Measurements from ENCODE around the gene NDNF.

Gene NDNF

DNA sequence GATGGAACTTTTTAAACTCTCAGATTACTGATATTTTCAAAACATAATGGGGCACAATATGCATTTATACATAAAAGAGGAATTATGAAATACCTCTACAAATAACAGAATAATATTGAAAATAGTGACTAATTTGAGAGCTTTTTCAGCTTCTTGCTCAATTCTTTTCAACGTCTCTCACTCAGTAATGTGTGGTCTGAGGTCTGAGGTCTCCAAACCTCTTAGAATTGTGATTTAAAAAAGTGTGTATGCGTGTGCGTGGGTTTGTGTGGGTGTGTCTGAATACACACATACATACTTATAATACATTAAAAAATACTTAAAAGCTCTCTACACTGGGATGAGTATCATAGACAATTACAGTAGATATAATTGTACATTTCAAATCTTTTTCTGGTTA is 7.9 kb downstream of the NDNF start:
- no peak for DNase-seq (ENCODE audit: low read depth)
- TF ChIP-seq, protein P1, sequence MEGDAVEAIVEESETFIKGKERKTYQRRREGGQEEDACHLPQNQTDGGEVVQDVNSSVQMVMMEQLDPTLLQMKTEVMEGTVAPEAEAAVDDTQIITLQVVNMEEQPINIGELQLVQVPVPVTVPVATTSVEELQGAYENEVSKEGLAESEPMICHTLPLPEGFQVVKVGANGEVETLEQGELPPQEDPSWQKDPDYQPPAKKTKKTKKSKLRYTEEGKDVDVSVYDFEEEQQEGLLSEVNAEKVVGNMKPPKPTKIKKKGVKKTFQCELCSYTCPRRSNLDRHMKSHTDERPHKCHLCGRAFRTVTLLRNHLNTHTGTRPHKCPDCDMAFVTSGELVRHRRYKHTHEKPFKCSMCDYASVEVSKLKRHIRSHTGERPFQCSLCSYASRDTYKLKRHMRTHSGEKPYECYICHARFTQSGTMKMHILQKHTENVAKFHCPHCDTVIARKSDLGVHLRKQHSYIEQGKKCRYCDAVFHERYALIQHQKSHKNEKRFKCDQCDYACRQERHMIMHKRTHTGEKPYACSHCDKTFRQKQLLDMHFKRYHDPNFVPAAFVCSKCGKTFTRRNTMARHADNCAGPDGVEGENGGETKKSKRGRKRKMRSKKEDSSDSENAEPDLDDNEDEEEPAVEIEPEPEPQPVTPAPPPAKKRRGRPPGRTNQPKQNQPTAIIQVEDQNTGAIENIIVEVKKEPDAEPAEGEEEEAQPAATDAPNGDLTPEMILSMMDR (conservative IDR thresholded peaks at IDR 0.05; ENCODE audit: control insufficient read depth, insufficient read depth, low read depth, low read length) = no peak
- H3K4me3 ChIP-seq (ENCODE audit: control insufficient read depth, low read depth, low read length) = no peak overlapping the region

DNA sequence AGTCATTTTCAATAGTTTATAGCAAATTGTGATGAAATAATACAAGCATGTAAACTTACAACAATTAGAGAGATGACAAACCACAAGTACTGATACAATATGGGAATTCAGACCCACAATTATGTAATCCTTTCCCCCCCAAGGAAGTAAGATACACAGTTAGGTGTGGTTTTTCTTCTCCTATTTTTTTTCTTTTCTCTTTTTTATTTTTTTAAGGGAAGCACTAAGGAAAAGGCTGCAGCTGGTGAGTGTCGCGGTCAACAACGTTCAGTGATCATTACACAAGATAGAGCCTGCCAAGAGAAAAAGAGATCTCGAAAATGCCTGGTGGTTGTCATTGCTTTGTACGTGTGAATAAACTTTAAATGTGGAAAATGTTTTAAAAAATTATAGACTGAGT is 9.8 kb downstream of the NDNF start:
- TF ChIP-seq, protein P1 (conservative IDR thresholded peaks at IDR 0.05; ENCODE audit: control insufficient read depth, insufficient read depth, low read depth, low read length) = no peak
- DNase-seq (ENCODE audit: low read depth) = no peak
- no peak overlapping the region for H3K4me3 ChIP-seq (ENCODE audit: control insufficient read depth, low read depth, low read length)

DNA sequence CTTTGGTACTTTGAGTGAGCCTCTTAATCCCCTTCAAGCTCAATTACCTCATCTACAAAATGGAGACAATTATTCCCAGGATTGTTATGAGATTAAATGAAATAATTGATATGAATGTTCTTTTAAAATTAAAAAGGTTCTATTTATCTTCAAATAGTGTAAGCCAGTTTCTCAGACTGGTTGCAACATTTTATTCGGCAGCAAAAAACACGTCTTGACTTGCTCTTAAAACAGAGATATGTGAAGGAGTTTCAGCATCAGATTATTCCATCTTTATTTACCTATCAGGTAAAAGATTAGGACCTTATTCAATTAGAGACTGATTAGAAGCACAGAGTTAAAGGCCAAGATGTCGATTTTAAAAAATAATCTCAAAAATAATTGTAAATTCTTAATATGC is 10.5 kb downstream of the NDNF start:
- no peak overlapping the region for H3K4me3 ChIP-seq (ENCODE audit: control insufficient read depth, low read depth, low read length)
- TF ChIP-seq, protein P1 (conservative IDR thresholded peaks at IDR 0.05; ENCODE audit: control insufficient read depth, insufficient read depth, low read depth, low read length) = no peak
- no peak for DNase-seq (ENCODE audit: low read depth)

DNA sequence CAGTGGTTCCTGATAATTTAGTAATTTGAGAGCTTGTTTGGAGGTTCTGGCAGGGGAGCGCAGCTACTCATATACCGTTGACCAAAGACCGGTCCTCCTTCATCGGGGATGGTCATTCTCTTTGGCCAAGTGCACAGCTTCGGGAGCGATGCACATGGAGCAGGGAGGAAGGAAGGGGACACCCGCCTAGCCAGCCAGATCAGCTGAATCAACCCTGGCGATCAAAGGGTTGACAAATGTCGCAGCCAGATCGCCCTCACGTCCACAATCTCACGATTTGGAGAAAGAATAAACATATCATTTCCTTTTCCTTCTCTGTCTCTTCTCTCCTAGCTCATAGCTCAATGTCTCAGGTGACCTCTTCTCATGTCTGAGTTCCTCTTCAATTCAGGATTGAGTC is 11.1 kb downstream of the NDNF start:
- no peak overlapping the region for H3K4me3 ChIP-seq (ENCODE audit: control insufficient read depth, low read depth, low read length)
- TF ChIP-seq, protein P1 (conservative IDR thresholded peaks at IDR 0.05; ENCODE audit: control insufficient read depth, insufficient read depth, low read depth, low read length) = no peak
- DNase-seq (ENCODE audit: low read depth) = no peak

DNA sequence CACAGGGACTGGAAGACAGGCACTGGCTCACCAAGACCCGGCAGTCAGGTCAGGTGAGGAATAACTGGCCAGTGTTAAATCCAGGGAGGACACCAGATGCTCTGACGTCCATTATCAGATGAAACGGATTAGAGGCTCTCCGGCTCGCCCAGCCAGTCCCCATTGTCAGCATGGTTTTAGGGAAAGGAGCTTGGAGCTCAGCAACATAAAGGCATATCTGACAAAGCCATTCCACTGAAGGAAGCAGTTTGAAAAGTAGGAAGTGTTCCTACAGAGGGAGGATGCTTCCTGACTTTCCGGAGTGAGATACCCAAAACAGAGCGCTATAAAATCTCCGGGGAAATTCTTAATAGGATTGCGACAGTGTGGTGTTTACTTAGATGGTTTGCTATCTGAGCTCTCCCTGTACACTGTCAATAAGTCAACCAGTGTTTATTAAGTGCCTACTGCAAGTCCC is 14.8 kb downstream of the NDNF start:
- no peak overlapping the region for H3K4me3 ChIP-seq (ENCODE audit: control insufficient read depth, low read depth, low read length)
- no peak for DNase-seq (ENCODE audit: low read depth)
- TF ChIP-seq, protein P1 (conservative IDR thresholded peaks at IDR 0.05; ENCODE audit: control insufficient read depth, insufficient read depth, low read depth, low read length) = no peak

DNA sequence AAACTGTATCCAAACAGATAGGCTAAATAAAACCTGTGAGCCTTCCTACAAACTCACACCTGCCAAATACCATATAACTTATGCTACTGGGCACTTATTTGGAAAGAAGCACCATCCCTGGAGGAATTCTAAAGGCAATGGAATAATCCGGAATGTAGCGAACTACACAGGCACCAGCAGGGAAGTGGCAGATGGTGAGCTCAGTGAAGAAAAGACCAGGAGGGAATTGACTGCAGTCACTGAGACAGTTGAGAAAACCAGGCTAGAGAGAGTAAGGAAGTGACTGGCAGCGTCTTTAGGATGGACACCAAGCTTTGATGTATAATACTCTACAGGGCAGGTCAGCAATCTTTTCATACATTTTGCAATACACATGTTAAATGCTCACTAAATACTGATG is 16.3 kb downstream of the NDNF start:
- TF ChIP-seq, protein P1 (conservative IDR thresholded peaks at IDR 0.05; ENCODE audit: control insufficient read depth, insufficient read depth, low read depth, low read length) = no peak
- no peak for DNase-seq (ENCODE audit: low read depth)
- no peak overlapping the region for H3K4me3 ChIP-seq (ENCODE audit: control insufficient read depth, low read depth, low read length)

DNA sequence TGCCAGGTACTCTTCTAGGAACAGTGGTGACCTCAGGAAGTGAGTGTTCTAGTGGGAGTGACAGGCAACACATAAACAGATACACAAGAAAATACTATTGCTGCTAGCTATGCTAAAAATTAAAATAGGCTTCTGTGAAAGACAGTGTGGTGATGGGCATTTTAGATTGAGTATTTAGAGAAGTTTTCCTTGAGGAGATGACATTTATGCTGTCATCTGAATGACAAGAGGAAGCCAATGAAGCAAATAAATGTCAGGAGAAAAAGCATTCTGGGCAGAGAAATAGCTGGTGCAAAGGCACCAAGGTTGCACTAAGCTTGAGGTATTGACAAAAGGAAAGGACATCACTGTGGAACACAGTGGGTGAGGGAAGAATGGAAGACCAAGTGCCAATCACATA is 18.0 kb downstream of the NDNF start:
- TF ChIP-seq, protein P1 (conservative IDR thresholded peaks at IDR 0.05; ENCODE audit: control insufficient read depth, insufficient read depth, low read depth, low read length) = no peak
- no peak for DNase-seq (ENCODE audit: low read depth)
- no peak overlapping the region for H3K4me3 ChIP-seq (ENCODE audit: control insufficient read depth, low read depth, low read length)

Measured in fibroblast of mammary gland (primary cell).